Mesenchymal stem cell (in vitro differentiated cells and primary cell): ENCODE results near the gene MAP3K9.

Source experiments
- DNase-seq: peaks from one replicate; pipeline ENCODE4 v3.0.0-alpha.2; 2013
- H2AFZ ChIP-seq: one replicate; pipeline ENCODE4 v1.6.1; 2013; ENCODE audit warnings: low read depth, mild to moderate bottlenecking, control low read depth, inconsistent platforms, low read length, moderate library complexity
- H2AK5ac ChIP-seq: 2 replicates; pipeline ENCODE4 v1.6.1; 2013; ENCODE audit warnings: low read length, moderate library complexity, mild to moderate bottlenecking, inconsistent platforms; ENCODE audit not compliant: severe bottlenecking
- H2BK120ac ChIP-seq: one replicate; pipeline ENCODE4 v1.6.1; 2013; ENCODE audit warnings: low read depth, mild to moderate bottlenecking, inconsistent platforms, low read length, moderate library complexity
- H2BK12ac ChIP-seq, 2 experiments: one replicate each; pipeline ENCODE4 v1.6.1; 2013; ENCODE audit warnings: inconsistent platforms in 2 of 2, low read length in 2 of 2, mild to moderate bottlenecking in 2 of 2, moderate library complexity in 2 of 2, control low read depth in 1 of 2
- H2BK15ac ChIP-seq: one replicate; pipeline ENCODE4 v1.6.1; 2013; ENCODE audit warnings: mild to moderate bottlenecking, low read depth, inconsistent platforms; ENCODE audit not compliant: poor library complexity, severe bottlenecking
- H2BK5ac ChIP-seq: 2 replicates; pipeline ENCODE4 v1.6.1; 2013; ENCODE audit warnings: low read depth, mild to moderate bottlenecking, low read length, control low read depth, inconsistent platforms; ENCODE audit not compliant: poor library complexity, severe bottlenecking
- H3K14ac ChIP-seq, 2 experiments: one replicate each; pipeline ENCODE4 v1.6.1; 2013; ENCODE audit warnings: inconsistent platforms in 2 of 2, low read length in 2 of 2, control low read depth in 1 of 2, mild to moderate bottlenecking in 1 of 2, moderate library complexity in 1 of 2
- H3K18ac ChIP-seq, 2 experiments: one replicate each; pipeline ENCODE4 v1.6.1; 2013; ENCODE audit warnings: inconsistent platforms in 2 of 2, low read length in 2 of 2, control low read depth in 1 of 2, low read depth in 1 of 2, mild to moderate bottlenecking in 1 of 2
- H3K23ac ChIP-seq, 2 experiments: one replicate each; pipeline ENCODE4 v1.6.1; 2013; ENCODE audit warnings: inconsistent platforms in 2 of 2, low read length in 2 of 2, mild to moderate bottlenecking in 2 of 2, moderate library complexity in 2 of 2, control low read depth in 1 of 2
- H3K27ac ChIP-seq: 2 replicates; pipeline ENCODE4 v1.5.1; 2013; ENCODE audit warnings: mild to moderate bottlenecking, moderate library complexity, low read length, control low read depth, inconsistent platforms; ENCODE audit not compliant: poor library complexity, severe bottlenecking
- H3K27me3 ChIP-seq, 2 experiments: 2 replicates each; pipeline versions ENCODE4 v1.6.1 to v1.7.0; 2013; ENCODE audit warnings: low read length in 2 of 2, mild to moderate bottlenecking in 2 of 2, moderate library complexity in 2 of 2, control low read depth in 1 of 2, inconsistent platforms in 1 of 2; ENCODE audit not compliant: control insufficient read depth in 1 of 2, insufficient read depth in 1 of 2
- H3K36me3 ChIP-seq, 2 experiments: 2 replicates each; pipeline versions ENCODE4 v1.6.1 to v1.7.0; 2013; ENCODE audit warnings: low read length in 2 of 2, control low read depth in 1 of 2, inconsistent platforms in 1 of 2, low read depth in 1 of 2, mild to moderate bottlenecking in 1 of 2; ENCODE audit not compliant: insufficient read depth in 2 of 2, control insufficient read depth in 1 of 2
- H3K4ac ChIP-seq, 2 experiments: one replicate each; pipeline ENCODE4 v1.6.1; 2013; ENCODE audit warnings: inconsistent platforms in 2 of 2, low read length in 2 of 2, mild to moderate bottlenecking in 2 of 2, moderate library complexity in 2 of 2, control low read depth in 1 of 2, low read depth in 1 of 2
- H3K4me1 ChIP-seq: 2 replicates; pipeline ENCODE4 v1.6.1; 2013; ENCODE audit warnings: low read depth, low read length, control low read depth; ENCODE audit not compliant: control insufficient read depth, insufficient read depth
- H3K4me2 ChIP-seq: 2 replicates; pipeline ENCODE4 v1.6.1; 2013; ENCODE audit warnings: low read length, mild to moderate bottlenecking, inconsistent platforms; ENCODE audit not compliant: poor library complexity, severe bottlenecking
- H3K4me3 ChIP-seq, 2 experiments: 2 replicates each; pipeline versions ENCODE4 v1.5.1 to v1.7.0; 2013; ENCODE audit warnings: low read length in 2 of 2, mild to moderate bottlenecking in 2 of 2, control low read depth in 1 of 2, low read depth in 1 of 2; ENCODE audit not compliant: insufficient read depth in 1 of 2
- H3K79me1 ChIP-seq: replicated peaks from 2 replicates; pipeline ENCODE4 v1.6.1; 2013; ENCODE audit warnings: mild to moderate bottlenecking, control low read depth, low read length, inconsistent platforms; ENCODE audit not compliant: poor library complexity, severe bottlenecking
- H3K9ac ChIP-seq: 2 replicates; pipeline ENCODE4 v1.7.0; 2013; ENCODE audit warnings: mild to moderate bottlenecking, low read length, moderate library complexity
- H3K9me3 ChIP-seq: 2 replicates; pipeline ENCODE4 v1.7.0; 2013; ENCODE audit warnings: mild to moderate bottlenecking, low read length; ENCODE audit not compliant: control insufficient read depth
- H4K8ac ChIP-seq: one replicate; pipeline ENCODE4 v1.6.1; 2013; ENCODE audit warnings: inconsistent platforms, mild to moderate bottlenecking, low read length, moderate library complexity
- H4K91ac ChIP-seq: one replicate; pipeline ENCODE4 v1.6.1; 2013; ENCODE audit warnings: mild to moderate bottlenecking, low read length, inconsistent platforms
- WGBS: methylation state at CpG from one replicate; pipeline ENCODE4 v1.1.7; 2013; ENCODE audit warnings: mixed read lengths; 5-methylcytosine and 5-hydroxymethylcytosine counted together

The MAP3K9 gene

DNA sequence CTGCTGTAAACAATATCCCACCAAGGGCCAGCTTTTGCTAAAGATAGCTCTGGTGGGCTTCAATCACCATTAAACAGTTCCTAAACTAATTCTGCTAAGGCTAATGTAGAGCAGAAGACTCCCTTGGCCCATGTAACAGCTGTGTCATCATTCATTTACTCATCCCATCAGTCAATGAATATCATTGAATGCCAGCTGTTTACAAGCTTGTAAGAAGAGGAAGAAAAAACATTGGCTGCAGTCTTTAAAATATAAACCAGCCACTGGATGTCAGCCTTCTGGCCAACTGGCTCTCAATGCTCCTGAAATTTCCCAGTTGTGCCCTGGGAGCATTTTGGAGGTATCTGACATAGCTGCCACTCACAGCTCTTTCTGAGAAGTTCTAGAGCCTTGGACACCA, 18.0 kb upstream of the MAP3K9 start:
- Histone ChIP-seq H3K9ac (no peak overlapping the region), H3K27me3 (no peaks in the 10 kb centered on the region), H2AK5ac (no peak overlapping the region), H4K91ac (no peak overlapping the region), H3K27ac (no peak overlapping the region), H2BK5ac (no peak overlapping the region), H3K36me3 (no peaks in the 10 kb centered on the region), H3K23ac (no peak overlapping the region), H3K4me1 (peaks cover 4% of the 10 kb centered on the region), H3K79me1 (no peaks in the 10 kb centered on the region), H3K4ac (no peak overlapping the region), H3K4me3 (no peak overlapping the region), H4K8ac (no peak overlapping the region), H3K9me3 (no peaks in the 10 kb centered on the region), H3K18ac (no peak overlapping the region), H3K14ac (no peak overlapping the region), H2AFZ (no peak overlapping the region), H3K4me2 (no peak overlapping the region), H2BK12ac (no peak overlapping the region), H2BK120ac (no peak overlapping the region), H2BK15ac (no peak overlapping the region)
- no peak for DNase-seq

DNA sequence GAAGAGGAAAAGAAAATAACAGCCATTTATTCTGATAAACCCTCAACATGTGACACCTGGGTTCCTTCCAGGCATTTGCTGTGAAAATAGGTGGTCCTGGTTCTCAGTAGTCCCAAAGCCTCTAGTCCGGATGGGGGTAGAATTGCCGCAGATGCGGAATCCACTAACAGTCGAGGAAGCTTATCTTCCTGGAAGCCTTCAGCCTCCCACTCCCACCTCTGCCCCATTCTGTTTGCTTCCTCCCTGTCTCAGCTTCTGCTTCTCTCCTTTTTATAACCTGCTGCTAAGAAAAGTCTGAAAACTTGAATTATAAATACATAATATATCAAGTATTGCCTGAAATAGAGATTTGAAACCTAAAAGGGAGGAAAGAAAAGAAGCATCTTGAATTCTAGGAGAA, 14.0 kb upstream of the MAP3K9 start:
- Histone ChIP-seq H3K4me1 (peaks cover 9% of the 10 kb centered on the region), H4K91ac (no peak overlapping the region), H2AK5ac (no peak overlapping the region), H3K9me3 (no peaks in the 10 kb centered on the region), H2BK15ac (no peak overlapping the region), H2AFZ (no peak overlapping the region), H3K79me1 (no peaks in the 10 kb centered on the region), H4K8ac (no peak overlapping the region), H3K23ac (no peak overlapping the region), H3K18ac (no peak overlapping the region), H3K4ac (no peak overlapping the region), H3K27me3 (no peaks in the 10 kb centered on the region), H2BK5ac (no peak overlapping the region), H3K4me2 (no peak overlapping the region), H3K9ac (peak overlapping the region; percentile 79), H3K14ac (no peak overlapping the region), H2BK12ac (no peak overlapping the region), H3K27ac (no peak overlapping the region), H3K4me3 (peak overlapping the region in 1 of 2 experiments; percentile 83), H2BK120ac (no peak overlapping the region), H3K36me3 (no peaks in the 10 kb centered on the region)
- 19% methylated on average over 3 of the region's 4 CpGs for WGBS
- no peak for DNase-seq

DNA sequence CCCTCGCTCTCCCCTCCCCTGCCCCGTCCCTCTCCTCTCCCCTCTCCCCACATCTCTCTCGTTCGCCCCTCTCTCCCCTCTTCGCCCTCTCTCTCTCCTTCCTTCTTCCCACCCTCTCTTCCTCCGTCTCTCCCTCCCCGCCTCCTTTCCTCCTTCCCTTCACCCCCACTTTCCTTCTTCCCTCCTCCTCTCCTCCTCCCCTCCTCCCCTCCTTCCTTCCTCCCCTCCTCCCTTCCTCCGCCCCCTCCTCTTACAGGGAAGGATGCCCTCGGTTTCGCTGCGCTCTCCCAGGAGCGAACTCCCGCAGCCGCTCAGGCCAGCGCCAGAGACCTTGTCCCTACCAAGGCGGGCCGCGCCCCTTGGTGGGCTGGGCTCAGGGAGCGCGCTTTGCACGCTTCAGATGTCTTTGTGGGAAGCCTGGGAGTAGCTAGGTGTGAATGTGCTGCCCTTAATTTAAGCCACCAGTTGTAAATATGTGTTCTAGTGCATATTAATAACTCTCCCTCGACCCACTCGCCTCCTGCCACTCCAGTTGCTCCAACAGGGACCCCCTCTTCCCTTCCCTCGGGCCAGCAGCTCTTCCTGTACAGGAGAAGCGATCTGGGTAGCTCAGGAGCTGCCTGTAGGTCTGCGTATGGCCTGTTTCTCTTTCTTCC, 13.3 kb upstream of the MAP3K9 start:
- Histone ChIP-seq H4K91ac (no peak overlapping the region), H2BK12ac (no peak overlapping the region), H3K9me3 (no peaks in the 10 kb centered on the region), H2AFZ (peak overlapping the region; percentile 84), H2AK5ac (no peak overlapping the region), H3K14ac (no peak overlapping the region), H2BK15ac (no peak overlapping the region), H3K9ac (peak overlapping the region; percentile 79), H2BK5ac (no peak overlapping the region), H3K79me1 (no peaks in the 10 kb centered on the region), H4K8ac (no peak overlapping the region), H3K4ac (no peak overlapping the region), H3K4me3 (peak overlapping the region; percentile 70 to 83), H2BK120ac (no peak overlapping the region), H3K18ac (peak overlapping the region in 1 of 2 experiments; percentile 13), H3K4me2 (peak overlapping the region; percentile 63), H3K27ac (no peak overlapping the region), H3K23ac (no peak overlapping the region), H3K36me3 (no peaks in the 10 kb centered on the region), H3K27me3 (no peaks in the 10 kb centered on the region), H3K4me1 (peaks cover 9% of the 10 kb centered on the region)
- DNase-seq = peak; percentile 52
- under 1% methylated on average over 24 of the region's 26 CpGs for WGBS

DNA sequence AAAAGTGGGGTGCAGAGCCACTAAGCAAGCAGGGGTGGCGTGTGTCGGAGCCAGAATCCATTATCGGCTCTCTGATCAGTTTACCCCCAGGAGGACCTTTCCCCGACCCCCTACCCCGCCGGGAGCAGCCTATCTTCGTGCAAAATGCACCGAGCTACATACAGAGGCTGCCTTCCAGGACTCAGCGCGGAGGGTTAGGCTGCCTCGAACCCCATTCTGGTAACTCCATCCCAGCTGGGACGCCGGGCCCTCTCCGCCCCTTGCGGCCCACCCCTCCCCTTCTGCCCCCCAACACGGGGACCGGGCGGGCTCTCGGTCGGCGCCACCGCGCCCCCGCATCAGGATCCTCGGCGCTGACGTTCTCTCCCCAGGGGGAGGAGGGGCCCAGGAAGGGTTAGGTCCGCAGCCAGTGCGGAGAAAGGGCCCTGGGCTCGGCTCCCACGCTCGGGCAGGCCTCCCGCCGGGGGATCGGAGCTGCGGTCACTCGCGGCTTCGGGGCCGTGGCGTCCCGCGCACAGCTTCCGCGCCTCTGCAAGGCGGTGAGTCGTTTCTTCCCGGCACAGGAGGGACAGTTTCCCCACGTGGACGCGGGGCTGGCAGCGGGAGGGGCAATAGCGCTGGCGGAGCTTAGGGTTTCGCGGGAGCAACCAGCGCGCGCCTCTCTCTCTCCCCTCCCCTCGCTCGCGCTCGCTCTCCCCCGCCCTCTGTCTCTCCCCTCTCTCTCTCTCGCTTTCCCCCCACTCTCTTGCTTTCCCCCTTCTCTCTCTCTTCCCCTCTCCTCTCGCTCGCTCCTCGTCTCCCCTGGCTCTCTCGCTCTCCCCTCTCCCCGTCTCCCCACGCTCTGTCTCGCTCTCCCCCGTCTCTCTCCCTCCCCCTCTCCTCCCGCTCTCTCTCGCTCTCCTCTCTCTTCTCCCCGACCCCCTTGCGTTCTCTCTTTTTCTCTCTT, 12.5 kb upstream of the MAP3K9 start:
- 2% methylated on average over 68 of the region's 77 CpGs for WGBS

More for the DNA sequence above, 12.5 kb upstream of the MAP3K9 start:
- no peak overlapping the region for H2BK15ac ChIP-seq
- H3K23ac ChIP-seq = peak overlapping the region in 1 of 2 experiments; percentile 18
- no peaks in the 10 kb centered on the region for H3K9me3 ChIP-seq
- H3K4me1 ChIP-seq = peaks cover 12% of the 10 kb centered on the region
- no peaks in the 10 kb centered on the region for H3K36me3 ChIP-seq
- H2BK120ac ChIP-seq = no peak overlapping the region
- H3K4ac ChIP-seq = no peak overlapping the region
- no peak overlapping the region for H2BK5ac ChIP-seq
- H2BK12ac ChIP-seq = peak overlapping the region in 1 of 2 experiments; percentile 54
- peak overlapping the region in 1 of 2 experiments; percentile 13 for H3K14ac ChIP-seq
- DNase-seq = peak; percentile 70
- peak overlapping the region; percentile 79 for H3K9ac ChIP-seq
- H3K18ac ChIP-seq = peak overlapping the region in 1 of 2 experiments; percentile 13
- peak overlapping the region; percentile 19 for H4K8ac ChIP-seq
- no peak overlapping the region for H3K27ac ChIP-seq
- no peak overlapping the region for H2AK5ac ChIP-seq
- H3K4me3 ChIP-seq = peak overlapping the region; percentile 70 to 83
- no peaks in the 10 kb centered on the region for H3K27me3 ChIP-seq
- H2AFZ ChIP-seq = peak overlapping the region; percentile 84
- H3K4me2 ChIP-seq = peak overlapping the region; percentile 63
- H3K79me1 ChIP-seq = no peaks in the 10 kb centered on the region
- H4K91ac ChIP-seq = no peak overlapping the region
